ENCODE results near the gene GPC1.

The GPC1 gene

DNA sequence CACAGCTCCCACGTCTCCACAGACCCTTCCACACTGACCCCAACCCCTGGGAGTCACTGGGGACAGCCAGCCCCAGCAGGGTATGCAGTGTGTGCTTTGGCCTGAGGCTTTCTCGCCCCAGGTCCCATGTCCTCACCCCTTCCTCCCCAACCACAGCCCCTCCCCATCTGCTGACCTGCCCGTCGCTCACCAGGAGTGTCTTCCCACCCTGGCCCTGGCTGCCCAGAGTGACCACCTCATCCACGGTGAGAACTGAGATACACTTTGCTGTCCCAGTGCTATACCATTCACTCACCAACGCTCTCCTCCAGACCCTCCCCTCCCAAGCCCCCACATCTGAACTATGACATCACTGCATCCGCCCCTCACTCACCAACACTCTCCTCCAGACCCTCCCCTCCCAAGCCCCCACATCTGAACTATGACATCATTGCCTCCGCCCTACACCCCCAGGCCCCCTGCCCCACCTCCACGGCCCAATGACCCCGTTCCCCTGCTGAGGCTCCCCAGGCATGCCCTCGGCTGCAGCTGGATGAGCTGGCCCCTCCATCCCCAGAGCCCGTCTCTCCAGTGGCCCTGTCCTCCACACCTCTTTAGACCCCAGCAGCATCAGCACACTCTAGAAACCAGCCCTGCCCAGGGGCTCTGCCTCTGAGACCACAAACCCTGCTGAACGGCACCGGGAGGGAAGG, 67.1 kb downstream of the GPC1 start:
- DNase-seq (ENCODE audit: low spot score in 2 of 2) (peak in 1 of 2 donors; percentile 28), ATAC-seq (no peak)
- Mint-ChIP-seq H3K9me3 (no peaks in the 10 kb centered on the region), H3K36me3 (peaks cover 10% of the 10 kb centered on the region), H3K4me1 (no peaks in the 10 kb centered on the region), H3K27ac (no peak overlapping the region), H3K4me3 (no peak overlapping the region)

DNA sequence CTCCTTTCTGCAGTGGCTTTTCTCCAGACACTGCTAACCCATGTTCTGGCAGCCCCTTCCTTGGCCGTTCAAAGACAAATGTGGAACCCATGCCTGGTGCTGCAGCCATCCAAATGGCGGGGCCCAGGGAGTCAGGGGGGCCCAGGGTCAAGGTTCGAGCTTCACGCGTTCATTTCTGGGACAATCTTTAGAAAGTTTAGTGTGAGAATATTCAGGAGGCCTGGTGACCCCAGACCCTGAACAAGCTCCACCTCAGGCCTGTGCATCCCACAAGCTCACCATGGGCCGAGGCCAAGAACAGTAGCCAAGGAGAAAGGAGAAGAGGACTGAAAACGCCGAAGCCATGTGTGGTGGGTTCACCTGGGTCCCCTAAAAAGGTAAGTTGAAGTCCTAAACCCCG, 67.9 kb downstream of the GPC1 start:
- no peaks in the 10 kb centered on the region for H3K9me3 Mint-ChIP-seq
- ATAC-seq = no peak
- peaks cover 10% of the 10 kb centered on the region for H3K36me3 Mint-ChIP-seq
- H3K4me1 Mint-ChIP-seq = no peaks in the 10 kb centered on the region
- no peak for DNase-seq (ENCODE audit: low spot score in 2 of 2)
- H3K4me3 Mint-ChIP-seq = no peak overlapping the region
- H3K27ac Mint-ChIP-seq = no peak overlapping the region

DNA sequence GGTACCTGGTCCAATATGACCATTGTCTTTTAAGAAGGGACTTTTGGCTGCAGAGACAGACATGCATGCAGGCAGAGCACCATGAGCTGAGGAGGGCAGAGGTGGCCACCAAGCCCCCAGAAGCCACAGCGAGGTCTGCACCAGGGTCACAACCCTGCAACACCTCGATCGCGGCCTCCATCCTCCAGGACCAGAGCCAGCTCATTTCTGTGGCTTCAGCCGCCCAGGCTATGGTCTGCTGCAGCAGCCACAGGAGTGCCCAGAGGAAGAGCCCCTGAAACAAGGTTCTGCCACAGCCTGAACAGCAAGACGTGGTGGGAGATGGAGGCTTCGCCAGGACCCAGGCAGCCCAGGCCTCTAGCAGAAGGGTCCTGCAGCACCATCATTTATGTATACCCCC, 68.4 kb downstream of the GPC1 start:
- DNase-seq (ENCODE audit: low spot score in 2 of 2) (peak in 1 of 2 donors; percentile 38), ATAC-seq (no peak)
- no peak overlapping the region for H3K4me3 Mint-ChIP-seq
- peaks cover 7% of the 10 kb centered on the region for H3K36me3 Mint-ChIP-seq
- H3K4me1 Mint-ChIP-seq = no peaks in the 10 kb centered on the region
- no peak overlapping the region for H3K27ac Mint-ChIP-seq
- H3K9me3 Mint-ChIP-seq = no peaks in the 10 kb centered on the region

DNA sequence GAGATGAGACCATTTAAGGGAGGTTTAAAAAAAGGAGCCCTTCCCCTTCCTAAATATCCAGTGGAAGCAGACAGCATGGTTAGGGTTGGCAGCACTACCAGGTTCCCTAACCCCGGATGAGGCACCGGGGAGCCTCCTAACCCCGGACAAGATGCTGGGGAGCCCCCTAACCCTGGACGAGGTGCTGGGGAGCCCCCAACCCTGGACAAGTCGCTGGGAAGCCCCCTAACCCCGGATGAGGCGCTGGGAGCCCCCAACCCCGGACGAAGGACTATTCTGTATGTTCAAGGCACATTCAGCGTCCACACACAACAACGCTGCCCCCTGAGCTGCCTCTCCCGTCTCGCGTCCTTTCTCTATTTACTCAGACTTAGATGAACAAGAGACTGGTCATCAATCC, 70.4 kb downstream of the GPC1 start:
- no peaks in the 10 kb centered on the region for H3K9me3 Mint-ChIP-seq
- no peaks in the 10 kb centered on the region for H3K36me3 Mint-ChIP-seq
- H3K4me1 Mint-ChIP-seq = peaks cover 8% of the 10 kb centered on the region
- no peak overlapping the region for H3K27ac Mint-ChIP-seq
- no peak for ATAC-seq
- no peak overlapping the region for H3K4me3 Mint-ChIP-seq
- DNase-seq (ENCODE audit: low spot score in 2 of 2) = peak in 1 of 2 donors; percentile 35

DNA sequence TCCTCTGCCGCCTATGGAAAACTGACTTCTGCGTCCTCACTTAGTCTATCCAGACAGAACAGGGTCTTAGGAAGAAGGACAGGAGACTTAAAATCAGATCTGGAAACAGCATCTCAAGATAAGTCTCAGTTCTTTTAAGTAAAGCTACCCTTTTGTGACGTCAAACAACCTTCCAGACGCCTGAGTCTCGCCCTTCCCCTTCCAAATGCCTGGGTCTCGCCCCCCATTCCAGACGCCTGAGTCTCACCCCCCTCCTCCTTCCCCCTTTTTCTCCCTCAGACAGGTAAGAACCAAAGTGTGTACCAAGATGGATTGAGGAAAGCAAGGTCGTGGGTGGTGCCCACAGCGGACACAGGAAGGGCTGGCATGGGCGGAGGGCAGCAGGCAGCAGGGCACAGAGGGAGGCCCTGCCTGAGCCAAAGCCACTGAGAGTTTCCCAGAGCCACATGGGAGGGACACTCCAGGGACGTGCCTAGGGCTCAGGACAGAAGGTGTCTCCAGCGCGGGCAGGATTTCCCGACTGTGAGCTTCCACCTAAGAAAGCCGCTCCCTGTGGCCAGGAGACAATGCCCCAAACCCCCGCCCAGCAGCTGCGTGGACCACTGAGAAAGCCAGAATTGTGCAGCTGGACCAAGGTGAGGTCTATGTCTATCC, 71.1 kb downstream of the GPC1 start:
- ATAC-seq = no peak
- peak in 1 of 2 donors; percentile 22 for DNase-seq (ENCODE audit: low spot score in 2 of 2)
- Mint-ChIP-seq H3K4me1 (peaks cover 8% of the 10 kb centered on the region), H3K4me3 (no peak overlapping the region), H3K36me3 (no peaks in the 10 kb centered on the region), H3K9me3 (no peaks in the 10 kb centered on the region), H3K27ac (no peak overlapping the region)

DNA sequence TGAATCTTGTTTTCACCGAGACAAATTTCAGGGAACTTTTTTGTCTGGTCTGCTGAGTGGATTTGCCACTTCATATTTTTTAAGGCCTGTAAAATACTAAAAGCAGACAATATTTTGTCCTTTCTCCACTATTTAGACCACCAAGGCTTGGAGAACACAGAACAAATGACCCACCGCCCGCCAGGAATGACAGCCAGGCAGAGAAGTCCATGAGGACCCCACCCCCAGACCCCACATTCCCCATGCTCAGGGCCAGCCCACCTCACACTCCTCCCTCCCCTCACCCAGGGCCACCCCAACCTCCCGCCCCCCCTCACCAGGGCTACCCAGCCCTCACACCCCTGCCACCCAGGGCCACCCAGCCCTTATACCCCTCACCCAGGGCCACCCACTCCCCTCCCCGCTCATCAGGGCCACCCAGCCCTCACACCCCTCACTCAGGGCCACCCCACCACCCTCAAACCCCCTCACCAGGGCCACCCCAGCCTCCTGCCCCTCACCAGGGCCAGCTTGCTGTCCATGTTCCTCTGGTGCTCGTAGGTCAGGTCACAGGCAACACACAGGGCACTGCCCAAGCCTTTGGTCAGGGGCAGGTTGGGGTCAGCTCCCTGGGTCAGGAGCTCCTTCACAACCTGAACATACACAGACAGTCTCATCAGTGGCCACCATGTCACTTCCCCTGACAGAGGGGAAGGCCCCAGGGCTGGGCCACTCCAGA, 71.8 kb downstream of the GPC1 start:
- DNase-seq (ENCODE audit: low spot score in 2 of 2) (peak in 1 of 2 donors; percentile 43), ATAC-seq (no peak)
- peaks cover 8% of the 10 kb centered on the region for H3K4me1 Mint-ChIP-seq
- H3K36me3 Mint-ChIP-seq = no peaks in the 10 kb centered on the region
- H3K27ac Mint-ChIP-seq = no peak overlapping the region
- no peak overlapping the region for H3K4me3 Mint-ChIP-seq
- H3K9me3 Mint-ChIP-seq = no peaks in the 10 kb centered on the region

DNA sequence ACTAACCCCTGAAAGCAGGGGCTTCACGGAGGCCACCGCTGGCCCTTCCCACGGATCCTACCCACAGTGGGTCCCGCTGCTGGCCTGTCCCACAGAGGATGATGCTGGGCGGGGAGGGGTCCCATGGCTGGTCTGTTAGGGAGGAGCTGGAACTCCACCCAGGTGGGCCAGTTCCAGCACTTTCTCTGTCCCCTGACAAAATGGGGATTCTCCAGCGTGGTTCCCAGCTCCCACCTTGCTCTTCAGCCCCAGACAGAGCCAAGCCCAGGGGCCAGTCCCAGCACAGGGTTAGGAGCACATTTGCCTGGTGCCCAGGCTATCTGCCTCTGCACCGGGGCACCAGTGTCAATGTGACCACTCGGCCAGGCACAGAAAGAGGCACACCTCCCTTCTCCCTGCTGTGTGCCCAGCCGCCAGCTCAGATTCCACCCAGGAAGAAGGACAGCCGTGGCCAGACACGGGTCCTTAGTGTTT, 72.4 kb downstream of the GPC1 start:
- ATAC-seq = no peak
- H3K4me1 Mint-ChIP-seq = peaks cover 8% of the 10 kb centered on the region
- no peaks in the 10 kb centered on the region for H3K9me3 Mint-ChIP-seq
- H3K36me3 Mint-ChIP-seq = no peaks in the 10 kb centered on the region
- peak in 1 of 2 donors; percentile 43 for DNase-seq (ENCODE audit: low spot score in 2 of 2)
- no peak overlapping the region for H3K27ac Mint-ChIP-seq
- H3K4me3 Mint-ChIP-seq = no peak overlapping the region

DNA sequence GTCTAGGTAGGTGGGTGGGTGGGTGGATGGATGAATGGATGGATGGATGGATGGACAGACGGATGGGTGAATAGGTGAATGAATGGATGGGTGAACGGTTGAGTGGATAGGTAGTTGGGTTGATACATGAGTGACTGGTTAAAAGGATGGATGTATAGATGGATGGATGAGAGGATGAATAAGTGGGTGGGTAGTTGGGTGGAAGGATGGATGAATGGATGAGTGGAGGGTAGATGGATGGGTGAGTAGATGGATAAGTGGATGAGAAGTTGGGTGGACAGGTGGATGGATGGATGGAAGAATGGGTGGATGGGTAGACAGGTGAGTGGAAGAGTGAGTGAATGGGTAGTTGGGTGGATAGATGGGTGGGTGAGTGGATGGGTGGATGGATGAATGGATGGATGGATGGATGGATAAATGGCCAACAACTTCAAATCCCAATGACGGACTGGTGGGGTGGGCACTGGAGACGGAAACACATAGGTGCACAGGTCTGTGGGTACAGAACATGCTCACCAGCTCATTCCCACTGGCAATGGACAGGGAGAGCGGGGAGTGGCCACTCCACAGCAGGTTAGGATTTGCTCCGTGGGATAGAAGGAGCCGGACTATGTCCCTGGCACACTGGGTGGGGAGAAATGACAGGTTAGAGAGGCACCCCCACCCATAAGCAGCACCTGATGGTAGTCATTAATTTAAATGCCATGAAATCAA, 73.5 kb downstream of the GPC1 start:
- ATAC-seq = no peak
- no peak overlapping the region for H3K27ac Mint-ChIP-seq
- H3K9me3 Mint-ChIP-seq = no peaks in the 10 kb centered on the region
- H3K4me1 Mint-ChIP-seq = peaks cover 18% of the 10 kb centered on the region
- no peaks in the 10 kb centered on the region for H3K36me3 Mint-ChIP-seq
- no peak overlapping the region for H3K4me3 Mint-ChIP-seq
- peak in 1 of 2 donors; percentile 34 for DNase-seq (ENCODE audit: low spot score in 2 of 2)

DNA sequence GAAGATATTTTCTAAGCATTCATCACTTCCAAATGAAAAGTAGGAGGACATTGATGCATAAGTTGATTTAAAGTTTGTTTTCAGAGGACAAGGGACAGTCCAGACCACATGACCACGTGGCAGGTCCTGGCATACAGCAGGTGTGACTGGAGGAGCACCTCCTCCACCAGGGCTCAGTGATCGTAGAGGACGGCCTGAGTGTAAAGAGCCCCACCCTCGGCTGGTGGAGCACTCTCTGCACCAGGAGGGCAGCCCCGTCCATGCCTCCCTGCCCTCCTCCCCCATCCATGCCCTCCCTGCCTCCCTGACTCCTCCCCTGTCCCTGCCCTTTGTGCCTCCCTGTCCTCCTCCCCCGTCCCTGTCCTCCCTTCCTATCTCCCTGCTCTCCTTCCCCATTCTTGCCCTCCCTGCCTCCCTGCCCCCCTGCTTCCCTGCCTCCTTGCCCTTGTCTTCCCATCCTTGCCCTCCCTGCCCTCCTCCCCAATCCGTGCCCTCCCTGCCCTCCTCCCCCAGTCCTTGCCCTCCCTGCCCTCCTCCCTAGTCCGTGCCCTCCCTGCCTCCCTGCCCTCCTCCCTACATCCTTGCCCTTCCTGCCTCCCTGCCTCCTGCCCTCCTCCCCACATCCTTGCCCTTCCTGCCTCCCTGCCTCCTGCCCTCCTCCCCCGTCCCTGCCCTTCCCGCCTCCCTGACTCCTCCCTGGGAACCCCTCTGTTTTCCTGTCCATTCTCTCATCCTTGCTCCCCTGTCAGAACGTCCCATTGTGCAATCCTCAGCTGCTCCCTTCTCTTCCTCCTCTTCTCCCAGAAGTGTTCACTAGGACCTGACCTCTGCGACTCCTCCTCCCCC, 74.4 kb downstream of the GPC1 start:
- DNase-seq (ENCODE audit: low spot score in 2 of 2) = peak in 1 of 2 donors; percentile 18
- H3K4me3 Mint-ChIP-seq = no peak overlapping the region
- peak overlapping the region; percentile 68 for H3K27ac Mint-ChIP-seq
- no peak for ATAC-seq
- H3K36me3 Mint-ChIP-seq = no peaks in the 10 kb centered on the region
- H3K9me3 Mint-ChIP-seq = no peaks in the 10 kb centered on the region
- peaks cover 27% of the 10 kb centered on the region for H3K4me1 Mint-ChIP-seq

DNA sequence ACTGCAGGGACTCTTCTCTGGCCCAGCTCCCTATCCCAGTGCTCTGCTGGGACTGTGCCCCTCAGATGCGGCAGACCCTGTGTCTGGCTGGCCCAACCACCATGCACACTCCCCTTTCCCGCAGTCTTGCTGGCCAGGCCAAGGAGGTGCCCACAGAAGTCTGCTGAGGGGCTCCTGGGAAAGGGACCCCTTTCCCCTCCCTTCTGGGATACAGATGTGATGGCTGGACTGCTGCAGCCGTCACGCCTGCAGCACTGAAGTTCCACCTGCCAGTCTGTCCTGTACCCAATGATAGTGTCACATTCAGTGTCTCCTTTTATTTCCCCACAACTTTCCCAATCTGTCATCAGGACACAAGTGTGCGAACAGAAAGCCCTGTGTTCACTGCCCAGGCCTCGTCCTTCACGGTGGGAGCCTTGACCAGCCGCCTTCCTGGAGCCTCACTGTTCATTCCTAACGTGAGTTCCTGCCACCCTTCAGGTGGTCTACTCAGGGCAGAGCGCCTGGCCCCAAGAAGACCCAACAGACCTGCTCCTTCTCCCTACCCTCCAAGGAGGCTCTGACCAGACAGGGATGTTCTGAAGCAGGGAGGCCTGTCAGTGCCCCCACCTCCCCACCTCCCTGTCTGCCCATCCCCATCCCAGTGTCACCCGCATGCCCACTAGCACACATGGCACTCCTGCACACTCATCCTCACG, 75.2 kb downstream of the GPC1 start:
- DNase-seq (ENCODE audit: low spot score in 2 of 2) (peak in 1 of 2 donors; percentile 38), ATAC-seq (no peak)
- Mint-ChIP-seq H3K27ac (peak overlapping the region; percentile 68), H3K36me3 (no peaks in the 10 kb centered on the region), H3K4me3 (no peak overlapping the region), H3K9me3 (no peaks in the 10 kb centered on the region), H3K4me1 (peaks cover 27% of the 10 kb centered on the region)

DNA sequence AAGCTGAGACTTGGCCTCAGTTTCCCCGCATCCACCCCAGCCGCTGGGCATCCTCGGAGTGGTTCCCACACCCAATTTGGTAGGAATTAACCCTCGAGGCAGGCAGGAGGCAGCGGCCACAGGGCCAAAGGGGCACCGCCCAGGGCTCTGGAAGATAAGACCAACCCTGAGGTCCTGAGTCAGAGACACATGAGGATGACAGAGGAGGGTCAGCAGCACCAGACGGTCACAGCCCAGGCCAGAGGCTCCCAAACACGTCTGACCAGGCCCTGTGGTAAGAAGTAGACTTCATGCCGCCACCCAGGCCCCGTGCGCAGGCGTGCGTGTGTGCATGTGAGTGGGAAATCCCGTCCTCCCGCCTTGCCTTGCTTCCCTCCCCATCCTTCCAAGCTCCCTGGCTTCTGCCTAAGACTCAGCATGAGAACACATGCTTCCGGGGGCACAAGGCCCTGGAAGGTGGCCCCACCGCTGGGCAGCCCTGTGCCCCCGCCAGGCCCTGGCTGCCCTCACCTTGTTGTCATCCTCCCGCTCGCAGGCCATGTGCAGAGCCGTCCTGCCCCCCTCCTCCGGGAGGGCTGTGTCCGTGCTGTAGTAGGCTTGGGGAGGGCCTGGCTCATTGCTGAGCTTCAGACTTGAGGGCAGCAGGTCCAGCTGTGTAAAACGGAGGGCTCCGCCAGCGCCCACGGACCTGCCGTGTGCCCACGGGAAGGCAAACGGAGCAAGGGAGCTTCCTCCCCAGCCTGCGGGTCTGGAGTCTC, 76.1 kb downstream of the GPC1 start:
- H3K4me1 Mint-ChIP-seq = peaks cover 27% of the 10 kb centered on the region
- ATAC-seq (no peak), DNase-seq (ENCODE audit: low spot score in 2 of 2) (peak in 1 of 2 donors; percentile 41)
- no peaks in the 10 kb centered on the region for H3K36me3 Mint-ChIP-seq
- no peaks in the 10 kb centered on the region for H3K9me3 Mint-ChIP-seq
- H3K27ac Mint-ChIP-seq = no peak overlapping the region
- no peak overlapping the region for H3K4me3 Mint-ChIP-seq

DNA sequence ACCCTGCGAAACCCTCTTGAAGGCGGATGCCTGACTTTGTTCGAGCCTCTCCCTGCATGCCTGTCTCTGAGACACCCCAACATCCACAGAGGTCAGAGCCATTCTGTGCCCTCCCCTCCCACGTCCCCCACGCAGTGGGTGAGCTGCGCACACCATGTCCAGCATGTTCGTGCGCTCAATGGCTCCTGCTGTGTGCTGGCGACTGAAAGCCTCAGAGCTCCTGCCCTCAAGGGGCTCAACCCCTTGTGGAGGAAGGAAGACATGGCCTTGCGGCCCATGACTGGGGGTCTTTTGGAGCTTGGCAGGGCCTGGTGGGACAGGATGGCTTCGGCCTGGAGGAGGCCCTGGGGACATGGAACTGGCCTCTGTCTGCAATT, 76.6 kb downstream of the GPC1 start:
- H3K4me3 Mint-ChIP-seq = no peak overlapping the region
- peaks cover 27% of the 10 kb centered on the region for H3K4me1 Mint-ChIP-seq
- DNase-seq (ENCODE audit: low spot score in 2 of 2) (peak in 1 of 2 donors; percentile 45), ATAC-seq (no peak)
- H3K9me3 Mint-ChIP-seq = no peaks in the 10 kb centered on the region
- H3K27ac Mint-ChIP-seq = peak overlapping the region; percentile 23
- H3K36me3 Mint-ChIP-seq = no peaks in the 10 kb centered on the region

DNA sequence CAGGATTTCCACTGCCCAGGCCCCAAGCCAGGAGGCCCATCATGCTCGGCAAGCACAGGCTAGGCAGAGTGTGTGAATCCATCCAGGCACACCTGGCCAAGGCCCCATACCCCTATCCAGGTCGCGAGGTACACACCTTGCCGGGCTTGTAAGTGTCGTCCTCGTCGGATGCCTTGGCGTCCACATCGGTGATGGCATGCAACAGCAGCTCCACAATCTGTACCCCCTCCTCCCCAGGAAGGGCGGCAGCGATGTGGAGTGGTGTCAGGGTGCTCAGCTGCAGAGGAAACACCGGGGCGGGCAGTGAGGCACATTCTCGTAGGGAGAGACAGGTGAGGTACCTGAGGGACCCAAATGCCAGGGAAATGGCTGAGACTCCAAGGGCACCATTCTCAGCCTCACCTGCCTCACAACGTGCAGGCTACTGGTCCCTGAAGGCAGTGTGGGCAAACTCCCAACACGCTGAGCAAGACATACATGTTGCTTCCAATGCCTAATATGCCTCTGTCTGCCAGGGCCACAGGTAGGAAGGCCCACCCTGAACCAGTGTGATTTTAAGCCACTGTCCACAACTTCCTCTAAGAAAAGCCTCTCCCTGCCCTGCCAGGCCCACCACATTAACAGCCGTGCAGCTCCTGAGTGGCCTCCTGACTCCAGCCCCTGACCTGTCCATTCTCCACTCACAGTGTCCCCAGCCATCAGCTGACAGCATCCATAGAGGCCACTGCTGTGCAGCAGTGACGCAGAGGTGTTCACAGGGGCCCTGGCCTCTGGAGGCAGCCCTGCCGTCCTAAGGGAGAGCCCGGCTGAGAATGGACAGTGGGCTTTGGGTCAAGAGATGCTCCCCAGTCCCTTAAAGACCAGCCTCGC, 77.4 kb downstream of the GPC1 start:
- ATAC-seq (no peak), DNase-seq (ENCODE audit: low spot score in 2 of 2) (peak in 1 of 2 donors; percentile 44)
- Mint-ChIP-seq H3K4me3 (no peak overlapping the region), H3K4me1 (peaks cover 27% of the 10 kb centered on the region), H3K36me3 (no peaks in the 10 kb centered on the region), H3K9me3 (no peaks in the 10 kb centered on the region), H3K27ac (peak overlapping the region; percentile 91)

All from stimulated activated effector memory CD8-positive, alpha-beta T cell treated with anti-CD3 and anti-CD28 coated beads, Interleukin-12 subunit alpha, Interleukin-12 subunit beta, amount 100 ng/mL, for 72 hours (primary cell).